Adipocyte (in vitro differentiated cells): ENCODE data around the gene CLPX.
A peak's percentile ranks its signal among the peaks of the same experiment; 100 is the strongest.
"Not testable (repeated sequence)": the region's sequence is repeated elsewhere in the genome, so short reads cannot be mapped to it uniquely, and the experiment has no call there.

Experiments used
- DNase-seq: peaks from one replicate; pipeline ENCODE4 v3.0.0-alpha.2; 2015; ENCODE audit warnings: low read depth
- H3K27me3 ChIP-seq: replicated peaks from 2 replicates; pipeline ENCODE4 v1.7.0; 2013; ENCODE audit warnings: mild to moderate bottlenecking, low read length, moderate library complexity; ENCODE audit not compliant: control insufficient read depth, insufficient read depth
- H3K36me3 ChIP-seq: 2 replicates; pipeline ENCODE4 v1.7.0; 2013; ENCODE audit warnings: low read length, mild to moderate bottlenecking, moderate library complexity; ENCODE audit not compliant: control insufficient read depth, insufficient read depth, severe bottlenecking
- H3K4me1 ChIP-seq: 2 replicates; pipeline ENCODE4 v1.7.0; 2013; ENCODE audit warnings: mild to moderate bottlenecking, low read length, moderate library complexity; ENCODE audit not compliant: control insufficient read depth, insufficient read depth
- H3K4me3 ChIP-seq: 2 replicates; pipeline ENCODE4 v1.7.0; 2013; ENCODE audit warnings: mild to moderate bottlenecking, low read length, moderate library complexity
- H3K9ac ChIP-seq: 2 replicates; pipeline ENCODE4 v1.7.0; 2013; ENCODE audit warnings: mild to moderate bottlenecking, low read length, moderate library complexity
- H3K9me3 ChIP-seq: 2 replicates; pipeline ENCODE4 v1.7.0; 2013; ENCODE audit warnings: mild to moderate bottlenecking, low read length, moderate library complexity; ENCODE audit not compliant: control insufficient read depth

Gene CLPX

DNA sequence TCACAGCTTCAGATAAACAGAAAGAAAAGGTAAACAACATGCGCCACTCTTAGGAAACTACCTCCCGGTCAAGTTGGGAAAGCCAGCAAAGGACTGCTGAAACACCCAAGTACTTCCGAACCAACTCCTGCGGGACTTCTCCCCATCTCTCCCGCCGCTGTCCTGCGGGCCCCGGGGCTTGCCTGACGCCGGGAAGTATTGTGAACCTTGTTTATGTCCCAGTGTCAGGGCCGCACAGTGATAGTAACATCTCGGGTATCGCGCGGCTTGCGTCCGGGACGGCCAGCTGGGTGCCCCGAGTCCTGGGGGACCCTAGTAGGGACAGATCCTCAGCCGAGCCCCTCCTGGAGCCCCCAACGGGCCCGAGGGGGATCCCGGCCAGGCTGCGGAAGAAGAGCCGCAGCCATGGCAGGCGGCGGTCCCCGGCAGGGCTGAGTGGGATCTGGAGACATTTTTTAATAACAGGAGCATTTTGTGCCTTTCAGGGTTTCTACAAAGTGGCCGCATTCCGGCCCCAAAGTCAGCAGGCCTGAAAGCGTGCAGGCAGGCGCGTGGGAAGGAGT is 756 bp downstream of the CLPX start:
- peak; percentile 84 for DNase-seq

DNA sequence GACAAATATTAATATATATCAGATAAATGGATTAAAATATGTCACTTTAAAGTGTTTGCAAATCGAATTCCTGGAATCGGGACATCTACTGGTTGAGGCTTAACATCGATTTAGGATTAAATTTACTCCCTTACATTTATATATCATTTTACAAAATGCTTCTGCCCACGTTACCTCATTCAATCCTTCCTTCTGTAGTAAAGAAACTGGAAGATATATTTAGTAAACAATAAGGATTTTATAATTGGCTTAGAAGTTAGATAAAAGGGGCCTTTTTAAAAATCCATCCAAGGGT is 1.3 kb downstream of the CLPX start:
- peak overlapping the region; percentile 95 for H3K4me3 ChIP-seq
- no peak for DNase-seq

More for the DNA sequence above, 756 bp downstream of the CLPX start:
- peaks cover 18% of the 10 kb centered on the region for H3K4me1 ChIP-seq
- H3K27me3 ChIP-seq = no peaks in the 10 kb centered on the region
- H3K9me3 ChIP-seq = no peaks in the 10 kb centered on the region
- peaks cover 11% of the 10 kb centered on the region for H3K36me3 ChIP-seq
- H3K9ac ChIP-seq = peak overlapping the region; percentile 98
- peak overlapping the region; percentile 95 for H3K4me3 ChIP-seq

DNA sequence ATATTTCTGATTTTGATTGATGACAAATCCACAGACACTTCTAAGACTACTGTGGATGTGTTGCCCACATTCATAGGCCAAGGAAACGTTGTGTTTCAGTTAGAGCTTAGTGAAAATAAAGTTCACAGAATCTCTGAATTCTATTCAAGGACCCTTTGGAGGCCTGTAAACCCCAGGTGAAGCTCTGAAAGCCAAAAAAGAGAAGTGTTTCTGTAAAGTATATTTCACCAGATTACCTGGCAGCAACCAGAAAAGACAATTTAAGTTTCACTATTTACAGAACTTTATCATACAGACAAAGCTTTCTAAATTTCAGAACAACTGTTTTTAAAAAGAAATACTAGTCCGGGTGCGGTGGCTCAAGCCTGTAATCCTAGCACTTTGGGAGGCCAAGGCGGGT is 2.6 kb downstream of the CLPX start:
- H3K4me3 ChIP-seq = peak overlapping the region; percentile 95
- peaks cover 18% of the 10 kb centered on the region for H3K4me1 ChIP-seq
- H3K9ac ChIP-seq = peak overlapping the region; percentile 46
- no peak for DNase-seq
- H3K9me3 ChIP-seq = no peaks in the 10 kb centered on the region
- no peaks in the 10 kb centered on the region for H3K27me3 ChIP-seq
- H3K36me3 ChIP-seq = peaks cover 30% of the 10 kb centered on the region

More for the DNA sequence above, 1.3 kb downstream of the CLPX start:
- no peaks in the 10 kb centered on the region for H3K27me3 ChIP-seq
- H3K9ac ChIP-seq = peak overlapping the region; percentile 98
- H3K36me3 ChIP-seq = peaks cover 17% of the 10 kb centered on the region
- H3K4me1 ChIP-seq = peaks cover 18% of the 10 kb centered on the region
- H3K9me3 ChIP-seq = no peaks in the 10 kb centered on the region

DNA sequence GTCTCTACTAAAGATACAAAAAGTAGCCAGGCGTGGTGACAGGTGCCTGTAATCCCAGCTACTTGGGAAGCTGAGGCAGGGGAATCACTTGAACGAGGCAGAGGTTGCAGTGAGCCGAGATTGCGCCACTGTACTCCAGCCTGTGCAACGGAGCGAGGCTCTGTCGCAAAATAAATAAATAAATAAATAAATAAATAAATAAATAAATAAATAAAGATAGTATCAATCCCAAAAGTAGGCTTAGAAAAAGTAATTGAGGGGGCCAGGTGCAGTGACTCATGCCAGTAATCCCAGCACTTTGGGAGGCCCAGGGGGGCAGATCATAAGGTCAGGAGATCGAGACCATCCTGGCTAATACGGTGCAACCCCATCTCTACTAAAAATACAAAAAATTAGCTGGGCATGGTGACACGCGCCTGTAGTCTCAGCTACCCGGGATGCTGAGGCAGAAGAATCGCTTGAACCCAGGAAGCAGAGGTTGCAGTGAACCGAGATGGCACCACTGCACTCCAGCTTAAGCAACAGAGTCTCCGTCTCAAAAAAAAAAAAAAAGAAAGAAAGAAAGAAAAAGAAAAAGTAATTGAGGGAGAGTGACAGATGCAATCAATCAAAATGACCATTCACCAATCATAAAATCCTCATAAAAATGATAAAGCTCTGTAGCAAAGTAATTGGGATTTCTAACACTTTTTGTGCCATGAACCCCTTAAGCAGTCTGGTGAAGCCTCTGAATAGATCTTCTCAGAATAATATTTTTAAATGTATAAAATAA is 3.4 kb downstream of the CLPX start:
- Histone ChIP-seq H3K9ac (peak overlapping the region; percentile 46), H3K36me3 (peaks cover 37% of the 10 kb centered on the region), H3K4me1 (peaks cover 18% of the 10 kb centered on the region)
- not testable (repeated sequence) for H3K4me3 ChIP-seq, H3K27me3 ChIP-seq, DNase-seq, H3K9me3 ChIP-seq

GRCh38 chr15:65180167-65180566 is 5.0 kb downstream of the CLPX start:
- Histone ChIP-seq H3K36me3 (peaks cover 48% of the 10 kb centered on the region), H3K4me1 (peaks cover 13% of the 10 kb centered on the region), H3K4me3 (no peak overlapping the region), H3K27me3 (no peaks in the 10 kb centered on the region), H3K9me3 (no peaks in the 10 kb centered on the region), H3K9ac (no peak overlapping the region)
- DNase-seq = no peak

DNA sequence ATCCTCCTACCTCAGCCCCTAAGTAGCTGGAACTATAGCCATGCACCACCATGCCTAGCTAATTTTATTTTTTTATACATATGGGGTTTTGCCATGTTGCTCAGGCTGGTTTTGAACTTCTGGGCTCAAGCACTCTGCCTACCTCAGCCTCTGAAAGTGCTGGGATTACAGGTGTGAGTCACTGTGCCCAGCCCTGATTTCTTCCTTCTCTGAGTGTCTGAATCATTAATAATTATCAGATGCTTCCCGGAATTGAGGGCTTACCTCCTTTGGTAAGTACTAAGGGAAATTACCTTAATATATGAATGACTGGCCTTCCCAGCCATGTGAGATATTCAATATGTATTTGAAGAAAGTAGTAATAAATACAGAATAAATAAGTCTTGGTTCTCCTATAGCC is 7.2 kb downstream of the CLPX start:
- Histone ChIP-seq H3K36me3 (peaks cover 61% of the 10 kb centered on the region), H3K9me3 (no peaks in the 10 kb centered on the region), H3K4me3 (no peak overlapping the region), H3K9ac (no peak overlapping the region), H3K4me1 (peaks cover 12% of the 10 kb centered on the region), H3K27me3 (no peaks in the 10 kb centered on the region)
- no peak for DNase-seq

DNA sequence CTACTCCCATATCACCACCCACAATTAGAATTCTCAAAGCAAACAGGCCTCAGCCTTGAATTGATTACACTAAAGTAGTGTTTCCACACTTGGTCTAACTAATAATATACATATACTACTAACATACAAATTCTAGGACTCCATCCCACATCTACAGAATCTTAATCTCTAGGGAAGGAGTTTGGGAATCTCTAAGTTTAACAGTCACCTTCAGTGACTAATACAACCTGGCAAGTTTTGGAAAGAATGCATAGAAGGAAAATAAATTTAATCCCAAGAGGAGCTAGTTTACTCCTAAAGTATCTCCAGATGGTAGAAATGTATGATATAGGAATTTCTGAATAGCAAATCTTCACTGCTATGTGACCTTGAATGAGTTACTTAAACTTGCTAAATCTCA is 9.1 kb downstream of the CLPX start:
- peak; percentile 33 for DNase-seq
- H3K4me1 ChIP-seq = no peaks in the 10 kb centered on the region
- H3K27me3 ChIP-seq = no peaks in the 10 kb centered on the region
- no peak overlapping the region for H3K9ac ChIP-seq
- H3K9me3 ChIP-seq = no peaks in the 10 kb centered on the region
- H3K4me3 ChIP-seq = no peak overlapping the region
- H3K36me3 ChIP-seq = peaks cover 78% of the 10 kb centered on the region

- Histone ChIP-seq H3K4me3 (no peak overlapping the region), H3K4me1 (no peaks in the 10 kb centered on the region), H3K27me3 (no peaks in the 10 kb centered on the region), H3K9me3 (no peaks in the 10 kb centered on the region), H3K9ac (no peak overlapping the region), H3K36me3 (peaks cover 79% of the 10 kb centered on the region)
- peak; percentile 28 for DNase-seq
Measured at GRCh38 chr15:65175511-65175910, 9.6 kb downstream of the CLPX start.

DNA sequence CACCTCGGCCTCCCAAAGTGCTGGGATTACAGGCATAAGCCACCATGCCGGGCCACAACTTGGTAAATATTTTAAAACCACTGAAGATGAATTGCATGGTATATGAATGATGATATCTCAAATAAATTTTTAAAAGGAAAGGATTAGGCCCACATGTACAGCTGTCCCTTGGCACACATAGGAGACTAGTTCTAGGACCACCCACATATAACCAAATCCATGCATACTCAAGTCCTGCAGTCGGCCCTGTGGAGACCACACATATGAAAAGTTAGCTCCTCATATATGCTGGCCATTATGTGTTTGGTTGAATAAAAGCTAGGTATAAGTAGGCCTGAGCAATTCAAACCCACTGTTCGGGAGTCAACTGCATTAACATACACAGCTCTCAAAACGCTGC is 10.6 kb downstream of the CLPX start:
- Histone ChIP-seq H3K4me1 (no peaks in the 10 kb centered on the region), H3K27me3 (no peaks in the 10 kb centered on the region), H3K36me3 (peaks cover 79% of the 10 kb centered on the region), H3K9ac (no peak overlapping the region), H3K4me3 (no peak overlapping the region), H3K9me3 (no peaks in the 10 kb centered on the region)
- DNase-seq = no peak

GRCh38 chr15:65172531-65172930 is 12.6 kb downstream of the CLPX start:
- no peak overlapping the region for H3K4me3 ChIP-seq
- H3K36me3 ChIP-seq = peaks cover 63% of the 10 kb centered on the region
- no peaks in the 10 kb centered on the region for H3K9me3 ChIP-seq
- no peaks in the 10 kb centered on the region for H3K4me1 ChIP-seq
- DNase-seq = no peak
- no peaks in the 10 kb centered on the region for H3K27me3 ChIP-seq
- H3K9ac ChIP-seq = no peak overlapping the region

GRCh38 chr15:65171428-65171827 is 13.7 kb downstream of the CLPX start:
- Histone ChIP-seq H3K4me1 (no peaks in the 10 kb centered on the region), H3K9ac (no peak overlapping the region), H3K4me3 (no peak overlapping the region), H3K9me3 (no peaks in the 10 kb centered on the region), H3K27me3 (no peaks in the 10 kb centered on the region), H3K36me3 (peaks cover 60% of the 10 kb centered on the region)
- no peak for DNase-seq

DNA sequence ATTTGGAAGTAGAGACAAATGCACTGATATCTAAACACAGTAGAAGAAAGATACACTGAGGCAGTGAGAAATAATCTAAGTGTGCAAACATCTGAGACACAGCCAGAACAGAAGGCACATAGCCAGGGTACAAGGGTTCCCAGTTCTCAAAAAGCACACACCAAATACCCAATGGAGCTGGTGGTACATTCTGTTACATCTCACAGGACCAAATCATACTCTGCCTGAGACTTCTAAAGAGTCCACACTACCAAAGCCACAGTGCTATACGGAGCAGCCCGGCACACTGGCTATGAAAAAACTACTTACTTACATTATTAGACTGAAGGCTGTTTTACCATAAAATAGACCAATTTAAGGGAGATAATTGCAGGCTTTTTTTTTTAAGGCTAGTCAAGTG is 19.3 kb downstream of the CLPX start:
- peaks cover 72% of the 10 kb centered on the region for H3K36me3 ChIP-seq
- no peaks in the 10 kb centered on the region for H3K4me1 ChIP-seq
- H3K9ac ChIP-seq = no peak overlapping the region
- no peak overlapping the region for H3K4me3 ChIP-seq
- no peak for DNase-seq
- no peaks in the 10 kb centered on the region for H3K27me3 ChIP-seq
- no peaks in the 10 kb centered on the region for H3K9me3 ChIP-seq
